Motor neuron (in vitro differentiated cells): ENCODE results near the gene HYKK. TPM values are rescaled to one million over a fixed set of nuclear protein-coding genes. Genes with fewer than 3 reads are reported as not detected.

Source experiments
- ATAC-seq, 8 experiments: fragments of 200-7000 bp; cut with Tn5 transposase; replicated peaks in 6 of 8; 2 replicates each; pipeline ENCODE4 v1.8.0; 2021; ENCODE audit warnings: mild to moderate bottlenecking in 8 of 8, moderate library complexity in 8 of 8
- H3K27ac ChIP-seq, 2 donors: fragments of 250-450 bp; sonication (Bioruptor Pico); 2 replicates each; pipeline ENCODE4 v1.9.0; 2021; ENCODE audit warnings: antibody characterized with exemption in 2 of 2, mild to moderate bottlenecking in 2 of 2, moderate library complexity in 1 of 2
- H3K4me1 ChIP-seq, 2 donors: fragments of 250-450 bp; sonication (Bioruptor Pico); replicated peaks in 1 of 2; 2 replicates each; pipeline ENCODE4 v1.6.1; 2021; ENCODE audit warnings: antibody characterized with exemption in 2 of 2, mild to moderate bottlenecking in 2 of 2, moderate library complexity in 1 of 2
- H3K4me3 ChIP-seq, 5 donors: fragments of 250-450 bp; sonication (Bioruptor Pico); 2 replicates each; pipeline ENCODE4 v1.9.0; 2021; ENCODE audit warnings: antibody characterized with exemption in 5 of 5, mild to moderate bottlenecking in 5 of 5, moderate library complexity in 4 of 5
- WGBS, 10 experiments: fragments of 450-650 bp; shearing (Covaris generic); methylation state at CpG; one replicate each; pipeline ENCODE4 v1.0.0; 2022; 5-methylcytosine and 5-hydroxymethylcytosine counted together
- in situ Hi-C, 9 experiments: fragments of 400-800 bp; cut with MboI; loops; one replicate each; pipeline ENCODE4 v1.15.0; 2021; ENCODE audit warnings: low sequenced_read_pairs in 9 of 9, low pct_unique_long_range_greater_than_20kb in 2 of 9; ENCODE audit not compliant: unreplicated experiment in 9 of 9
- total RNA-seq, 8 experiments: library from RNA; unstranded; fragments of 300-600 nt; gene quantifications; 2 replicates each; pipeline versions ENCODE4 v1.2.3 to v1.2.4, GENCODE V29; 2022

Gene HYKK
- total RNA-seq, 8 experiments from 2014 or later: 0.43 to 5.8 (median 3.6) TPM

DNA sequence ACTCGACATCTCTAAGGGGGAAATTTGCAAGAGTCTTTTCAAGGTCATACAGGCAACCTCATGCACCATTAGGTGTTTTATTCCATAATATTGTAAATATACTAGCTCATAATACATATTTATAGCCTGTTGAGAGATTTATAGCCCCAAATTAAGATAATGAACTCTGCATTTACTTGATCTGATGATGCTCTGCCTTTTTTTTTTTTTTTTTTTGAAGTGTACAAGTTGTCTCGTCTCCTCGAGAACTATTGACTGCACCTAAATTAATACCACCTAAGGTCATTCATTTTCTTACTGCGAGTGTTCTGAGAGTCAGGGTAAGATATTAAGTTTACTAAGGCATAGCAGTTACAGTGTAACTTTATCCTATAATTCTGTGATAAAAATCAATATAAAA lies 64.0 kb downstream of the HYKK start:
- WGBS, 10 experiments: 23 to 100% (median 87%) methylated on average over 2 to 4 of the region's 4 CpGs
- Histone ChIP-seq H3K4me3 (no peak overlapping the region), H3K4me1 (peaks cover 0 to 18% of the 10 kb centered on the region in 2 donors), H3K27ac (no peak overlapping the region)
- in situ Hi-C loops: no loop called here
- ATAC-seq: no peak

DNA sequence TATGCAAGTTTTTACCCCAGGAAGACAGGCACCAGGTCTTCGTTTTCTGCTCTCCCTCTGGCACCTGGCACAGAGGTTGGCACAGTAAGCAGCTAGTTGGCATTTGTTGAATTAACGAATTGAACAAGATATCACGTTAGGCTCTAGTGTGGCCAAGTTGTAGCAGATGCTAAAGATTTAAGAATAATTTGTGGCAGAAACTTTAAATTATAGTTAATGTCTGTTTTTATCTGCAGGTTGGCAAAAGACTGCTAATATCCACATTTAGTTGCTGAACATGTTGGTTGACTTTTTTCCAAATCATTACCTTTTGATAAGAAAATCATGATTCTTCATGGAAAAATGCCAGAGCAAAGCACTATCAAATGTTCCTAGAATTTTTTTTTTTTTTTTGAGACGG lies 66.0 kb downstream of the HYKK start:
- H3K27ac ChIP-seq: no peak overlapping the region
- ATAC-seq: no peak
- in situ Hi-C loops: no loop called here
- WGBS, 10 experiments: 47 to 100% (median 68%) methylated on average over 1 to 4 of the region's 4 CpGs
- H3K4me3 ChIP-seq: no peak overlapping the region
- peaks cover 0 to 10% of the 10 kb centered on the region in 2 donors for H3K4me1 ChIP-seq

DNA sequence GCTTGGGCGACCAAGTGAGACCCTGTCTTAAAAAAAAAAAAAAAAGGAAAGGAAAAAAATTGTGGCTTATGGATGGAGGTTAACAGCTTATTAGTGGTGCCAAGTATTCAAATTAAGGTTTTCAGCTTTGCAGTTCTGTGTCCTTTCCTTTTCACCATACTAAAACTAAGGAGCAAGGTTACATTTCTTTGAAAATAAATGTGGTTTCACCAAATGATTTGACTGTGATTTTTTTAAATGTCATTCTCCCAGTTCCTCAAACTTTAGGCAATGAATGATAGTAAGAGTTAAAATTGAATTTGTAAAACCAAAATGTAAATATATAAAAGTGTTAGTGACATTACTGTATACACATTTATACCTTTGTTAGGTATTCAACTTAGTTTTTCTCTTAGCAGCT lies 67.6 kb downstream of the HYKK start:
- ATAC-seq: no peak
- Histone ChIP-seq H3K27ac (no peak overlapping the region), H3K4me3 (no peak overlapping the region), H3K4me1 (peaks cover 0 to 3% of the 10 kb centered on the region in 2 donors)
- 80 to 100% (median 90%) methylated on average over 1 of the region's 1 CpG; no CpG with 5 or more reads in 5 of the 10 experiments for WGBS, 10 experiments
- in situ Hi-C loops: no loop called here

Other genes starting within 250 kb of the HYKK start
- gene DNAJA4, start 243.0 kb upstream of the HYKK start, total RNA-seq: 10 to 100 TPM in 1 of 8 experiments, 1 to 10 TPM in 7; 1.0 to 19.8 (median 4.2) TPM
- 10 to 100 TPM; 39.4 to 67.6 (median 54.7) TPM for gene SKIC8, start 208.0 kb upstream of the HYKK start, total RNA-seq
- gene CRABP1, start 167.2 kb upstream of the HYKK start, total RNA-seq: 1,000 to 10,000 TPM in 1 of 8 experiments, 100 to 1,000 TPM in 5, 1 to 10 TPM in 1, not detected in 1; 7.7 to 1,434 (median 472) TPM
- 10 to 100 TPM; 27.1 to 74.6 (median 33.3) TPM for gene IREB2, start 69.4 kb upstream of the HYKK start, total RNA-seq
- 100 to 1,000 TPM; 181 to 384 (median 262) TPM for gene PSMA4, start 32.9 kb downstream of the HYKK start, total RNA-seq
- gene CHRNA5, start 57.9 kb downstream of the HYKK start, total RNA-seq: 1 to 10 TPM in 7 of 8 experiments, under 1 TPM in 1; 0.81 to 7.6 (median 4.0) TPM
- gene CHRNA3, start 113.4 kb downstream of the HYKK start, total RNA-seq: 10 to 100 TPM in 4 of 8 experiments, 1 to 10 TPM in 3, under 1 TPM in 1; 0.20 to 57.4 (median 11.1) TPM
- 1 to 10 TPM in 6 of 8 experiments, under 1 TPM in 2; 0.31 to 8.7 (median 3.4) TPM for gene CHRNB4, start 133.6 kb downstream of the HYKK start, total RNA-seq